Bronchial epithelial cell (primary cell): Measurements from ENCODE around the gene CDKN2C. TPM values are rescaled to one million over a fixed set of nuclear protein-coding genes. Genes with fewer than 3 reads are reported as not detected.

Experiments
- DNase-seq: peaks from one replicate; pipeline ENCODE4 v3.0.0-alpha.2; 2010; ENCODE audit warnings: low read depth
- FAIRE-seq: peaks from 2 replicates; lab custom pipeline; 2011; peaks lifted over from hg19 to GRCh38; lab: Jason Lieb, UNC
- H3K27me3 ChIP-seq: 2 replicates; pipeline ENCODE4 v1.5.1; 2011; ENCODE audit warnings: low read length; ENCODE audit not compliant: control insufficient read depth, insufficient read depth
- H3K36me3 ChIP-seq: 2 replicates; pipeline ENCODE4 v1.5.1; 2011; ENCODE audit warnings: low read length; ENCODE audit not compliant: control insufficient read depth, insufficient read depth
- H3K4me3 ChIP-seq: 2 replicates; pipeline ENCODE4 v1.5.1; 2011; ENCODE audit warnings: mild to moderate bottlenecking, low read depth, low read length, control low read depth
- total RNA-seq: library from RNA; depleted of rRNA; stranded (reverse); fragments of >200 nt; gene quantifications from 2 replicates; pipeline ENCODE4 v1.2.1, GENCODE V29; 2014
- TF ChIP-seq, protein P1 (sequence below): IDR thresholded peaks from 2 replicates; pipeline ENCODE4 v1.5.1; 2011; ENCODE audit warnings: mild to moderate bottlenecking, moderate library complexity, low read length, control low read depth, inconsistent platforms; ENCODE audit not compliant: insufficient read depth, severe bottlenecking

The CDKN2C gene
- total RNA-seq, 1 donor from 2014 or later, result 0.79 TPM

GRCh38 chr1:51014878-51015277 lies 44.8 kb downstream of the CDKN2C start:
- FAIRE-seq, result no peak
- no peaks in the 10 kb centered on the region for H3K27me3 ChIP-seq
- no peaks in the 10 kb centered on the region for H3K36me3 ChIP-seq
- no peak overlapping the region for H3K4me3 ChIP-seq
- no peak for DNase-seq
- TF ChIP-seq, protein P1, sequence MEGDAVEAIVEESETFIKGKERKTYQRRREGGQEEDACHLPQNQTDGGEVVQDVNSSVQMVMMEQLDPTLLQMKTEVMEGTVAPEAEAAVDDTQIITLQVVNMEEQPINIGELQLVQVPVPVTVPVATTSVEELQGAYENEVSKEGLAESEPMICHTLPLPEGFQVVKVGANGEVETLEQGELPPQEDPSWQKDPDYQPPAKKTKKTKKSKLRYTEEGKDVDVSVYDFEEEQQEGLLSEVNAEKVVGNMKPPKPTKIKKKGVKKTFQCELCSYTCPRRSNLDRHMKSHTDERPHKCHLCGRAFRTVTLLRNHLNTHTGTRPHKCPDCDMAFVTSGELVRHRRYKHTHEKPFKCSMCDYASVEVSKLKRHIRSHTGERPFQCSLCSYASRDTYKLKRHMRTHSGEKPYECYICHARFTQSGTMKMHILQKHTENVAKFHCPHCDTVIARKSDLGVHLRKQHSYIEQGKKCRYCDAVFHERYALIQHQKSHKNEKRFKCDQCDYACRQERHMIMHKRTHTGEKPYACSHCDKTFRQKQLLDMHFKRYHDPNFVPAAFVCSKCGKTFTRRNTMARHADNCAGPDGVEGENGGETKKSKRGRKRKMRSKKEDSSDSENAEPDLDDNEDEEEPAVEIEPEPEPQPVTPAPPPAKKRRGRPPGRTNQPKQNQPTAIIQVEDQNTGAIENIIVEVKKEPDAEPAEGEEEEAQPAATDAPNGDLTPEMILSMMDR, result no peak

- TF ChIP-seq, protein P1, result no peak
- no peaks in the 10 kb centered on the region for H3K36me3 ChIP-seq
- FAIRE-seq (no peak), DNase-seq (no peak)
- H3K4me3 ChIP-seq, result no peak overlapping the region
- H3K27me3 ChIP-seq, result no peaks in the 10 kb centered on the region
These were observed 49.8 kb downstream of the CDKN2C start for GRCh38 chr1:51019811-51020210.

Other genes starting within 250 kb of the CDKN2C start
- gene FAF1, start 10.0 kb upstream of the CDKN2C start, total RNA-seq, result 44.5 and 52.7 TPM in 2 replicates
- not detected in 2 replicates for gene C1orf185, start 132.0 kb downstream of the CDKN2C start, total RNA-seq